Inflammatory macrophage treated with lipopolysaccharide for 1 hour (primary cell): ENCODE measurements around the gene VAT1L.

Source experiments
- DNase-seq, 2 donors: peaks; one replicate each; pipeline ENCODE4 v3.0.0-alpha.2; 2020 to 2022

VAT1L gene, protein sequence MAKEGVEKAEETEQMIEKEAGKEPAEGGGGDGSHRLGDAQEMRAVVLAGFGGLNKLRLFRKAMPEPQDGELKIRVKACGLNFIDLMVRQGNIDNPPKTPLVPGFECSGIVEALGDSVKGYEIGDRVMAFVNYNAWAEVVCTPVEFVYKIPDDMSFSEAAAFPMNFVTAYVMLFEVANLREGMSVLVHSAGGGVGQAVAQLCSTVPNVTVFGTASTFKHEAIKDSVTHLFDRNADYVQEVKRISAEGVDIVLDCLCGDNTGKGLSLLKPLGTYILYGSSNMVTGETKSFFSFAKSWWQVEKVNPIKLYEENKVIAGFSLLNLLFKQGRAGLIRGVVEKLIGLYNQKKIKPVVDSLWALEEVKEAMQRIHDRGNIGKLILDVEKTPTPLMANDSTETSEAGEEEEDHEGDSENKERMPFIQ

DNA sequence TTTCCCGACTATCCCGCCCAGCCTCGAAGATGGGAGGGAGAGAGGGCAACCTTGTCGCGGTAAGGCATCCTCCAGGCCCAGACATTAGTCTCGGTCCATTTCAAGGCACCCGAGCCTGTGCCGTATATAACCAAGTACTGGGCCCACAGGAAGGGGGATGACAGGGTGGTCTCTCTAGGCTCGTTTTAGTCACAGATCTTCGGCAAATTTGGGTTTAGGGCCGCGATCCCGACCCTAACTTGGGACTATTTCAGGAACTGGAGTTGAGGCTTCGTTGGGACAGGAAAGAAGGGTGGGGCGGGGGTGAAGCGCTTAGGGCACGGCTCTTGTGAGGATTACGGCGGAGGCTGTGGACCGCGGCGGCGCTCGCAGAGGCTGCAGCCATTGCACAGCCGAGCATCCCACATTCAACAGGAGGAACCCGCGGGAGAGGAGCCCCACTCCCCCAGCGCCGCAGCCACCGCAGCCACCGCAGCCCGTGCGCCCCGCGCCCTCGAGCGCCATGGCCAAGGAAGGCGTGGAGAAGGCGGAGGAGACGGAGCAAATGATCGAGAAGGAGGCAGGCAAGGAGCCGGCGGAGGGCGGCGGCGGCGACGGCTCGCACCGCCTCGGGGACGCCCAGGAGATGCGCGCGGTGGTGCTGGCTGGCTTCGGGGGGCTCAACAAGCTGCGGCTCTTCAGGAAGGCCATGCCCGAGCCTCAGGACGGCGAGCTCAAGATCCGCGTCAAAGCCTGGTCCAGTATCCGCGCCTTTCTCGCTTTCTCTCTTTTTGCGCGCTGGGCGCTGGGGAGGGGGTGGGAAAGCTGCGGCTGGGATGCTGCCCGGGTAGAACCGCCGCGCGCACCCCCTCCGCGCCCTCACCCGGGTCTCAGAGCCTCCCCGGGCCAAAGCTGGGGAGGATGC, at the start of gene VAT1L:
TSS of gene VAT1L (plus strand) at position 384 of the 904 bp plus-strand sequence. CDS start at position 503, 119 bp downstream.
- DNase-seq: no peak

- no peak for DNase-seq
Measured at GRCh38 chr16:77738706-77739558, 49.4 kb upstream of the VAT1L start.

GRCh38 chr16:77739559-77739892, 48.8 kb upstream of the VAT1L start:
- no peak for DNase-seq

DNA sequence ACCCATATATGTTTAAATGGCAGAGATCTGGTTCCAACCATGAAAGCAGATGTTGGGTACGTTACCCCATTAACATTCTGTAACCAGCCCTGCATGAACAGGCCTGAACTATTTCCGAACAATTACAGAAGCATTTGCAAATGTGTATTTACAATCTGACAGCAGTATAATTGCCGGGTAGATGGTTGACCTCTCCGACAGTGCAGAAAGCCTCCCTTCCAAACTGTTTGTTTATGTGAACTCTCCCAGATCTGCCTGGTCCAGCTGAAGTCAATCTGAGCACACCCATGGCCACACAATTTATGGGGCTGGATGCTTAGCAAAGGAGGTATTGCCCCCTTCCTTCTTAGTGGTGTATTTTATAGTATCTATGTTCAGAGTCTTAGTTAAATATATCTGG, 44.2 kb upstream of the VAT1L start:
- DNase-seq: no peak

GRCh38 chr16:77745972-77746371, 42.4 kb upstream of the VAT1L start:
- no peak for DNase-seq

DNA sequence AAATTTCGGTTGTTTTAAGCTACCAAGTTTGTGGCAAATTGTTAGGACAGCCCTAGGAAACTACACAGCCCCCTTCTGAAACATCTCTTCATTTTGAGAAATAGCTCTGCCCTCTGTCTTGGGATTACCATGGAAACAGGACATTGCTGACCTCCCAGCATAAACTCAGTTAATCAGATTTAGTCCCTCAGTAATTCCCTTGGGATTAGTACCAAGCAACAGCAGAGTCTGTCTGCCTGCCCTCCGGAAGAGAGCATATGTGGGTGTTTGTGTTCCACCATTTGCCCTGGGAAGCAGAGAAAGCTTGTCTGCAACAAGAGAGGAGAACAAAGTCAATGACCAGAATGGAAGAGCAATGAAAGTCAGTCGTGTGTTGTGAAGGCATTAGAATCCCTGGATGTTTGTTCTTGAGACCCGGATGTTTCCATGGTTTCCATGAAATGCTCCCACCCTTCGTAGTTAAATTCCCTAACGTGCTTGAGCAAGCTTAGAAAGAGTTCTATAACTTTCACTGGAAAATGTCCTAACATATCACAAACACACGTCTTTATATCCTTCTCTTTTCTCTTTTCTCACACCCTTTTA, 39.9 kb upstream of the VAT1L start:
- DNase-seq: no peak

DNA sequence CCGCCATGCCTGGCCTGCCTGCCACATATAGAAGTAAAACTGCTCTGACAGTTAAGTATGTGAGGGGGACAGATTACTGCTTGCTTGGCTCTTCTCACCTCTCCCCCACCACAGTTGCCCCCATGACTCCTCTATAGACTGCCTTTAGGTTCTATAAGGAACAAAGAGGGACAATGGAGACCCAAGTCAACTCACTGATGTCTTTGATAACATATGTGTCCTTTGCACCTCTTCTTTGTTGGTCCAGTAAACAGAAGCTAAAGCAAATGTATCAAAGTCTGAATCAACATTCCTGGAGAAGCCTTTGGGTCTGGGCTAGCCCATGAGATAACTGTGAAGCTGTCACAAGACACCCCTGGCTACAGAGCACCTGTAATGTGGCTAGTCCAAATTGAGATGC, 38.9 kb upstream of the VAT1L start:
- no peak for DNase-seq

- no peak for DNase-seq
Measured at GRCh38 chr16:77758046-77758445, 30.3 kb upstream of the VAT1L start.

DNA sequence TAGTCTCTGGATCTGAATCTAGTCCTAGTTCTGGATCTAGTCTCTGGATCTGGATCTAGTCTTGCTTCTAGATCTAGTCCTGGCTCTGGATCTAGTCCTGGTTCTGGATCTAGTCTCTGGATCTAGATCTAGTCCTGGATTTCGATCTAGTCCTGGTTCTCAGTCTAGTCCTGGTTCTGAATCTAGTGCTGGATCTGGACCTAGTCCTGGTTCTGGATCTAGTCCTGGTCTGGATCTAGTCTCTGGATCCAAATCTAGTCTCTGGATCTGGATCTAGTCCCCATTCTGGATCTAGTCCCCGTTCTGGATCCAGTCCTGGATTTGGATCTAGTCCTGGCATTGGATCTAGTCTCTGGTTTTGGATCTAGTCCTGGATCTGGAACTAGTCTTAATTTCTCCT, 29.9 kb upstream of the VAT1L start:
- no peak for DNase-seq

- DNase-seq: no peak
Measured at GRCh38 chr16:77759201-77759600, 29.2 kb upstream of the VAT1L start.

DNA sequence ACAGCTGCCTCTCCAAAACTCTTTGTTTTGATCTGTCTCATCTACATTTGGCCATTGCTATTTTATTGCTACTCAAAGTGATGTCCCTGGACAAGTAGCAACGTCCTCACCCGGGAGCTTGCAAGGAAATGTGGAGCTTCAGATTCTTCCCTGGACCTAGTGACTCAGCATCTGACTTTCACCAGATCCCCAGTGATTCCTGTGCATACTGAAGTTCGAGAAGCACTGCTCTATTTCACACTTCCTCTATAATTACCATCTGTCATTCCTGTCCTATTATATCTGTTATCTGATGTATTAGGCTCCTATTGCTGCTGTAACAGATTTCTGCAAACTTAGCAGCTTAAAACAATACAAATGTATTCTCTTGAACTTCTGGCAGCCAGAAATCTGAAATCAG, 28.5 kb upstream of the VAT1L start:
- DNase-seq: no peak

- DNase-seq: no peak
Measured at GRCh38 chr16:77760800-77761199, 27.6 kb upstream of the VAT1L start.

GRCh38 chr16:77761204-77761603, 27.2 kb upstream of the VAT1L start:
- DNase-seq: no peak

- DNase-seq: no peak
Measured at GRCh38 chr16:77762262-77762661, 26.1 kb upstream of the VAT1L start.

DNA sequence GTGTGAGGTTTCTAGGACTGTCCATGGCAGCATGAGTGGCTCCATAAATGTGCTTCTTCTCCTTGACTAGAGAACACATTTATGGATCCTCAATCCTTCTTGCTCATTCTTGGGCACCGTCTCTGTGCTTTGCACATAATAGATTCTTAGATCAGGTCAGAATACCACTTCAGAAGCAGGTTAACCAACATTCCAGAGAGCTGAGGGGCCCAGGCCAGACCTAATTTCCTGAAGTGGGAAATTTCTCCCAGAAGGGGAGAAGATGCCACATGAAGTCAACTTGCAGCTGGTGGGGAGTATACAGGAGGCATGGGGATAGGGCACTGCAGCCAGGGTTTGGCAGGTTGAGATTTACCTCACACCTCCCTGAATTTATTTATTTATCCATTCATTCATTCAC, 24.4 kb upstream of the VAT1L start:
- DNase-seq: no peak

- no peak for DNase-seq
Measured at GRCh38 chr16:77767211-77767610, 21.2 kb upstream of the VAT1L start.

DNA sequence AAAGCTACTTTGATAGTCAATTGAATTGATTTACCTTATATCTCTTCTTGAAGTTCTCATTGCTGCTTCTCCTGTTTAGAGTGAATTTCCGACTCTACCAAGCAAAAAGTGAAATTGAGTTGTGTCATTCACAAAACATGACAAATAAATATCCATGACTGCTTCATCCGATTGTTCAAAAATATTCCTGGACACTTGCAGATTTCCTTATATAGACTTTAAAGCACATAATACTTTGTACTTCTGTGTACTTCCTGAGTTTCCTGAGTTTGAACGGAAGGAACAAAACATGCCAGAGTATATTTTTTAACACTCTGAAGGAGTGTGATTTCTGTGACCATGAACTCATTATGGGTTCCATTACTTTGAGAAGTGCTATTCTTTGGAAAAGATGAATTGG, 20.5 kb upstream of the VAT1L start:
- DNase-seq: no peak

- no peak for DNase-seq
Measured at GRCh38 chr16:77775911-77776909, 12.2 kb upstream of the VAT1L start.

DNA sequence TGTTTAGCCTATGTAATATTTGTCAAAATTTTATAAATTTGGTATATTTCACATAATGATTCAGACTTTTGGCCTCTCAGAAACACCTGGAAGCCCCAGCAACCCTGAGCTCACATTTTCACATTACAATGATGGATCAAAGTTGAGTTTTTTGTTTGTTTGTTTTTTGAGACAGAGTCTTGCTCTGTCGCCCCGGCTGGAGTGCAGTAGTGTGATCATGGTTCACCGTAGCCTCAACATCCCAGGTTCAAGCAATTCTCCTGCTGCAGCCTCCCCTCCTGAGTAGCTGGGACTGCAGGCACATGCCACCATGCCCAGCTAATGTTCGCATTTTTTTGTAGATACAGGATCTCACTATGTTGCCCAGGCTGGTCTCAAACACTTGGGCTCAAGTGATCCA, 10.6 kb upstream of the VAT1L start:
- no peak for DNase-seq

- DNase-seq: no peak
Measured at GRCh38 chr16:77780378-77780837, 8.0 kb upstream of the VAT1L start.

DNA sequence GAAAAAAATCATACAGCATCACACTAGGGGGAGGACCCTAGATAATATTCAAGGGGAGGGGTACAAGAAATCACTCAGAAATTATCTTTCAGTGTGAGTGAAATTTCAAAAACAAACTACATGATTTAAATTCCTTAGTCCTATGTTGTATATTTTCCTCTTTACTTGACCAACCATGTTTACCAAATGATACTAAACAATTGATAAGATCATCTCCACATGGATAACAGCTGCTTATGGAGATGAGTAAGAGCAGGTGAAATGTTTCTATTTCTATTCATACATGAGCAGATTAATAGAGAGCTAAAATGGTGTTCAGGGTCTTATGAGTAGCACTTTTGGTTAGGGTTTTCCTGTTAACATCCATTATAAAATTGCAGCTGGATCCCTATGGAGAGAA, 7.3 kb upstream of the VAT1L start:
- no peak for DNase-seq
